ENCODE measurements around the gene C8B.

C8B gene

DNA sequence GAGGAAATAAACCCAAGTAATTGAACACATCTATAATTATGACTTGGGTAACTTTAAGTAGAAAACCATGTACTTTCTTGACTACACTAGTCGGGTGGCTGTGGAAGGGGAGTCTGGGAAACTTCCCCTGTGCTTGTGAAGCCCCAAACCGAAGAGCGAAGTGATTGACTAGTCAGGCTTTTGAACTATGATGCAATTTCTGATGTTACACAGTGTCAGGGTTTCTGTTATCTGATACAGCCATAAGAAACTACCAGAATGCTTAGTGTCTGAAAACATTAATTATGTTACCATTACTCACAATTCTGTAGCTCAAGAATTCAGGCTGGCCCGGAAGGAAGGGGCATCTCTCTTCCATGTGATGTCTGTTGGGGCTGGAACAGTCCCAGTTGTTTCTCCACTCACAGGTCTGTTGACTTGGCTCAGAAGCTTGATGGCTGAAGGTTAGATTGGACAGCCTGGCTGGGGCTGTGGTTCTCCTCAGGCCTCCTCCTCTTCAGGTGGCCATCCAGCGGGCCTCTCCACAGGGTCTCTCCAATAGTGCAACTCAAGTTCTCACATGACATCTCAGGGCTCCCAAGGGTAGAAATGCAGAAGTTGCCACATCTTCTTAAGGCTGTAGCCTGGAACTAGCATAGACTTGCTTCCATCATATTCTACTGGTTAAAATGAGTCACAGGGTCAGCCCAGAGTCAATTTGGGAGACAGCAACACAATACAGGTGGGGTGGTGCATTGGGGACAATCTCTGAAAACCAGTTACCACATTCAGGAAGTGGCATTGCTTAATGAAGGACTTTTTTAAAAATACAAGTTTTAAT is 8.3 kb upstream of the C8B start:
- DNase-seq (ENCODE audit: low read depth in 3 of 3, low spot score in 1 of 3): no peak

DNA sequence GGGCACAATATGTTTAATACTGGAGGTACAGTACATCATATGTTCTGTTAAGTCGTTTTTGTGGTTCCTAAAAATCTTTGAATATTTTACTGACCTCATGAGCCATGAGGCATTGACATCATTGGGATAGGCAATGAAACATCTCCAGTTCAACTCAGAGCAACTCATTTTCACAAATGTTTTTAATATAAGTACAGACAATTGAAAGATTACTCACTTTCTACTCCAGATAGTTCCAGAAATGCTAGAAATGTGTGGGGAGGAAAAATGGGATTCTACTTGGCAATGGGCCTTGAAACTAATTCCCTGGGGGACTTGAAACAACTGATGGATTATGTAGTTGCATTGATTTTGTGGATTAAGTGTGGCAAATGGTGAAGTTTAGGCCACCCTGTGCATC is 7.2 kb upstream of the C8B start:
- no peak for DNase-seq (ENCODE audit: low read depth in 3 of 3, low spot score in 1 of 3)

DNA sequence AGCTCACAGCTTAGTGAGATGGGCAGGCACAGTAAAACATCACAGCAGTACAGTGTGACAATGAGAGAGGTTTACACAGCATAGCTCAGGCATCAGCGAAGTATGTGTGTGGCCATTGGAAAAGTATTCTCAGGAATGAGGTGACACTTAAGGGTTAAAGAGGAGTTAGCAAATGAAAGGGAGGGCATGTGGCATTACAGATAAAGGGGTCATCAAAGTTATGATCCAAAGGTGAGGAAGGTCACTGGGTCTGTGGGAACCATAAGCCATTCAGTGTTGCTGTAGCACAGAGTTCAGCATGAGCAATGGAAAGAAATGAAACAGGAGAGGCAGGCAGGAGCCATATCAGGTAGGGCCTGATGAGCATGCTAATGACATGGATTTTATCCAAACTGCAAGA is 4.5 kb upstream of the C8B start:
- DNase-seq (ENCODE audit: low read depth in 3 of 3, low spot score in 1 of 3): no peak

DNA sequence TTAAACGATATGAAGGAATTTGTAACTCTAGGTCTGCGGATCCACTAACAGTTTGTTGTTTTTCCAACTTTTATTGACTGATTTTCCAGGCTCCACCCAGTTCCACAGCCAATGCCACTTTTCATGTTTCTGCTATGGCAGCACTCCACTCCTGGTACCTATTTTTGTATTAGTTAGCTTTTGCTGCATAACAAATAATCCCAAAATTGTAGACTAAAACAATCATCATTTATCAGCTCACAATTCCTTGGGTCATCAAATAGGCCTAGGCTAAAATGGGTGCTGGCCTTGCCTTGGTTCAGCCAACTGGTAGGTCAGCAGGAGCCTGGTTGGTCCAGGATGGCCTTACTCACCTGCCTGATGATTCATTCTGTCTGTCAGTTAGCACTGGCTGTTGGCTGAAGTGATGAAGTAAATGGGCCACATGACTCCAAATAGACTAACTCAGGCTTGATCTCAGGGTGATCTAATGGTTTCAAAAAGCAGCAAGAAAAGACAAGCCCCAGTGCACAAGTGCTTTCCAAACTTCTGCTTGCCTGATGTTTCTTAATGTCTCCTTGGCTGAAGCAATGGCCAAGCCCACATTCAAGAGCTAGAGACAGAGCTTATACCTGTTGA is 3.2 kb upstream of the C8B start:
- DNase-seq (ENCODE audit: low read depth in 3 of 3, low spot score in 1 of 3): no peak

DNA sequence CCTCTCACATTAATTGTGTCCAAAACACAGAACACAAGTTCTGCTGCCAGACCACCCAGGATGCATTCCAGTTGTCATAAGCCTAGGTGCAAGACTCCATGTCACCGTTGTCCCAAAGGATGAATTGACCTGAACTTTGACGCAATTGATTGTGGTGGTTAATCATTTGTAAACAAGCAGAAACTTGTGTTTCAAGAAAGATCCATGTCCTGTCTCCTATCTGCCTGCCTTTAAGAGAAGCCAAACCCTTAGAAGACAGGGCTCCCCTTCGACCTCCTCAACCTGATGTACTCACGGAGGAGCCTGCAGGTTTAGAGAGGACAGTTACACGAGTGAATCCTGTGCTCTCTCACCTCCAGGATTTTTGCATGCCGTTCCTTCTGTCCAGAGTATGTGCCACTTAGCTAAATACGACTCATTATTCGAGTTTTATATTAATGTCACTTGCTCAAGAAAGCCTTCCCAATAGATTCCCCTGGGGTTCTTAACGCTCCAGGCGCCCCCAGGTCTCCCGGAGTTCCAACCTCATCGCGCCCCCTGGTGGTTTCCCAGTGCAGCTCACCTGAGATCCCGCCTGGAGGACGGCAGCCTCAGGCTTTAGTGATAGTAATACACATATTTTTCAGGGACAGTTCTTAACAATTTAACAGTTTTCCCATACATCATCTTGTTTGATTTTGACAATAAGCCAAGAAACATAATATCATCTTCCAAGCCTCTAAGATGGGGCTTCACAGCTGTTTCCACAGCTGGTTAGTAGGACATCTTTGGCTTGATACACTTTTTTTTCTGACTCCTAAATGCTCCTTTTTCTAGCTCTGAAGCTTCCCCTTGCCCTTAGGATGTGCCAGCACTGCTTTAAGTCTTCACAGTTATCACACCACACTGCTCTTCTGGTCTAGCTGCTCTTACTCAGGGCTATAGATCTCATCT is 2.4 kb upstream of the C8B start:
- DNase-seq (ENCODE audit: low read depth in 3 of 3, low spot score in 1 of 3): no peak

DNA sequence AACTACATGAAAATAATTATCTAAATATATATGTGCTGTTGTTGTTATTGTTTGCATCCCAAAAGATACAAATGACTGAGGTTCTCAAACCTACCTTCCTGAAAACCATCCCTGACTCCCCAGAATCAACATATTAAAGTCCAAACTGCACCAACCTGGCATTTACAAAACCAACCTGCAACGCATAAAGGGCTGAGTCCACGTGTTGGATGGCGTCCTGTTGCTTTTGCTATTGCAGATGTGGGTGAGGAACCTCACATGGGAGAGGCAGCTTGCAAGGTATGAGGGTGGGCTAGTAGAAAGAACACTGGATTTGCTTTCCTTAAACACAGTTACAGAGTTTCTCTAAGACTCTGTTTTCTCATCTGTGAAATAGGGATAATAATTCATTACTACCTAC is 1.5 kb upstream of the C8B start:
- no peak for DNase-seq (ENCODE audit: low read depth in 3 of 3, low spot score in 1 of 3)

DNA sequence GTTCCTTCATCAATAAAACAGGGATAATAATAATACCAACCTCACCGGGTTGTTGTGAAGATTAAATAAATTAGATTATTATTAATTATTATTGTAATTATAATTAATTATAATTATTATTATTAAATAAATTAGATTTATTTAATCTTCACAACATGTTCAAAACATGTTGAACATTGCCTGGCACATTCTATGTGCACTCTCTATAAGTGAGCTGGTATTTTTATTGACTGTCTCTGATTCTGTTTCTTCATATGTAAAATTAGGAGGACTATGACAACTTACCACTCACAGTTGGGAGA is 834 bp upstream of the C8B start:
- no peak for DNase-seq (ENCODE audit: low read depth in 3 of 3, low spot score in 1 of 3)

DNA sequence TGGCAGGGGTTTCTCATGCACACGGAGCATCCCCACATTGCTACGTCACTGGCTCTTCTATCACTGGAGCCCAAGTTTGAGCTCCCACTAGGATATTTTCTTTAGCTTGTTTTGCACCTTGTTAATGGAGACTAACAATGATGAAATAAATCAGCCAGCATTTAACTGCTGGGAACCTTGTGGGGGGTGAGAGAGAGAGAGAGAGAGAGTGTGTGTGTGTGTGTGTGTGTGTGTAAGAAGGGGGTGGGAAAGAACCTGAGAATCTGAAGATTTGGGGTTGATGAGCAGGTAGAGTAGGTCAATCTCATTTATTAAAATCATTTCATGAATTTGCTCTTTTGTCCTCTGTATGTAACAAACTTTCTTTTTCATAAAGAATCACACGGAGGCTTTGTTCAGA is 624 bp downstream of the C8B start:
- DNase-seq (ENCODE audit: low read depth in 3 of 3, low spot score in 1 of 3): no peak

DNA sequence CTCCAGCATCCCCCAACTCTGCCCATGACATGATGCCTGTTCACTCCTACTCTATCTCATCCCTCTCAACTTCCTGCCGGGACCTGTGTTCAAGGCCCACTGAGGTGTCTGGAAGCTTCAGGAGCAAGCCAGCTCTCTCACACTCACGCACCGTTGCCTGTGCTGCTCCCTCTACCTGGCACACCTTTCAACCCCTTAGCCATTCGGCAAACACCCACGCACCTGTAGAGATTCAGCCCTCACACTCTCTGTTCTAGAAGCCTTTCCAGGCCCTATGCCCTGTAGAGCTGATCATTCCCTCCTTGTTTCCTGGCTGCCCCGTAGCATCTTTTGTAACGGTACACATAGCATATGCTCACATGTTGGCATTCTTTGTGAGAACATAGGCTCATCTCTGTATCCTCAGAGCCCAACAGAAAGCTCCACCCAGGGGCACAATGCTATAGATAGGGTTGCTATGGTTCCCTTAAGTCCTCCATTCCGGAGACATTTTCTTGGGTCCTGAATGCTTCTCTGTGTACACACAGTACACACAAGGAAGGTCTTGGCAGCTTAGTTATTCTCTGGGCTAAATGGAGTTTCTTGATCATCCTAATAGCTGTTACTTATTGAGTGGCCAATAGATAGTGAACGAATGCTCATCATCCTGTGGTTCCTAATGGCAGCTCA is 1.3 kb downstream of the C8B start:
- DNase-seq (ENCODE audit: low read depth in 3 of 3, low spot score in 1 of 3): no peak

DNA sequence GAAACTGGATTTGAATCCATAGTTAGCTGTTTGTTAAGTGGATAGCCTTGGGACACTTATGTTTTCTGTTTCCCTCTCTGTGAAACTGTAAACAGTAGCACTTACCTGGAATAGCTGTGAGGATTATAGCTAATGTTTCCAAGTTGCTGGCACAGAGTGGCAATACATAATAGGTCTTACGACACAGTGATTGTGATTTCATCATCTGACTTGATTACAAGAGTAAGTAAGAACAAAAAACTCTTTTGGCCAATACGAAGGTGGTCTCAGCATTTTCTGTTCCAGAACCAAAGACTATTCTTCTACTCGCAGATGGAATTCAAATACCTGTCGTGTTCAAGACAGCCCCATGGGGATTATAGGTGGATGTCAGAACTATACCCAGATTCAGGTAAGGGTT is 2.1 kb downstream of the C8B start:
- DNase-seq (ENCODE audit: low read depth in 3 of 3, low spot score in 1 of 3): no peak

DNA sequence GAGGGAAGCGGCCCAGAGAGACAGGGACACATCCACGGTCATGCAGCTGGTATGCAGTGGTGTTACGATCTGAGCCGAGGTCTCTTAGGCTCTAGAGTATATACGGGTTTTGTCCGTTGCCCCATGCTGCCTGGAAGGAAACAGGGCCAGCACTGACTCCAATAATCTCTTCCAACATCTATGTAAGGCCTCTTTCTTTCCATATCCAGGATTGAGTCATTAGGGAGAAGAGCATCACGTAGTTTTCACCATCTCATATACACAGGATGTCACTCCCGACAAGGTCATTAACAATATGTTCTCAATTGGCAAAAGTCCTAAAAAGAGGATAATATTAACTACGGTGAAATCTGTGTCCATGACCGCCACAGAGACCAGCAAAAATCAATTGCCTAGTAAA is 4.4 kb downstream of the C8B start:
- no peak for DNase-seq (ENCODE audit: low read depth in 3 of 3, low spot score in 1 of 3)

DNA sequence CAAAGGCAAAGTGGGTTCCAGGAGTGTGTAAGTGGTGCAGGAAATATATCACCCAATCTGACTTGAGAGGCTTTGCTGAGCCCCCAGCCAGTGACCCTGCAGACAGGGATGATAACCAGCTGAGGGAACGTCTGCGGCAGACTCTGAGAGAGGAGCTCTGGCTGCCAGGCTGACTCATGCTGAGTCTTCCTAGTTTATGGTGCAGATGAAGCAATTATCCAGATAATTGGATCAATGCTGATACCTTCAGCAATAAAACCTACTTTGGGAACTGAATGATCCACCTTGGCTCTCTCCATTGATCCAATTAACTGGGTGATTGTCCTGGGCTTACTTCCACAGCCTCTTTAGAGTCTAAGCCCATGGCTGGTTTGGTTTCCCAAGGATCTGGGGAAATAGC is 7.3 kb downstream of the C8B start:
- no peak for DNase-seq (ENCODE audit: low read depth in 3 of 3, low spot score in 1 of 3)

DNA sequence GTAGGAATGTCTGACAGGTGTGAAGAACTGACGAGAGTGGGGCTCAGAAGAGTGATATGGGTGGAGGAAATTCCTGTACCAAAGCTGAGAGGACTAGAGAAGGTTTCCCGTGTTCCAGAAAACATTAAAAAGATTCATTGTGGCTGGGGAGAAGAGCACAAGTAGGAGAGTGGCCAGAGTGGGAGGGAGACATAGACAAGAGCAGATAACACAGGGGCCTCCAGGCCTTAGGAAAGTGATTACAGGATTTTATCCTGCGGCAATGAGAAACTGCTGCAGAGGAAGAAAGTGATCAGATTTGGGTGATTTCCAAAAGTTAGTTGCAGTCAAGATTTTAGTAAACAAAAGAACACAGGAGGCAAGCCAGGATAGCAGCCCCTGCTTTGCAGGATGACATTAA is 7.9 kb downstream of the C8B start:
- DNase-seq (ENCODE audit: low read depth in 3 of 3, low spot score in 1 of 3): no peak

DNA sequence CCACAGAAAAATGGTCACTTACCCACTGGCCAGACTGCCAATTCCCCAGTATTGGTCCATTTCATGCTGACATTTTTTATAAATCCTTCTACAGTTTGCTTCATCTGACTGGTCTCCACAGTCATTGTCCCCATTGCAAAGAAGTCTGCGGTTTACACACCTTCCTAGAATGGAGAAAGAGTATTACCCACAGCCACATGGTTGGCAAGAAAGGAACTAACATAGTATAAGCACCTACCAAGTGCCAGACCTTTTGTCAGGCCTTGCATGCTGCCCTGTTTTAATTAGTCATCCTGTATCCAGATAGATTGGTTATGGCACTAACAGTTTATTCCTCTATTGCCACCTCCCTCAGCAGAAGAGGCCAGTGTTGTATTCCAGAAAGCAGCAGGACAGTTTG is 11.2 kb downstream of the C8B start:
- no peak for DNase-seq (ENCODE audit: low read depth in 3 of 3, low spot score in 1 of 3)

DNA sequence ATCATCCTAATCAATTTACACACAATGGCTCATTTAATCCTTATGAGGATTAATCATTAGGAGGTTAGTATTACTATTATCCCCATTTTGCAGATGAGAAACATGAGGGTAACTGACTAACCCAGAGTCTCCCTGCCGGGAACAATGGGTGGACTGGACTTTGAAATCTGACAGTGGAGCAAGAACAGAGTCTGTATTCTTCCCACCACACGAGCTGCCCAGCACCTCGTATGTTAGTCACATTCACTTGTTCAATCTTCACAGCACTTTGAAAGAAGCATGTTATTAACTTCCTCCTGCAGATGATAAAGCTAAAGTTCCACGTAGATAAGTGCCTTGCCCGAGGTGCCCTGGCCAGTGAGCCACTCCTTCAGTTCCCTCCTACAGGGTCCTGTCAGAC is 12.4 kb downstream of the C8B start:
- no peak for DNase-seq (ENCODE audit: low read depth in 3 of 3, low spot score in 1 of 3)

DNA sequence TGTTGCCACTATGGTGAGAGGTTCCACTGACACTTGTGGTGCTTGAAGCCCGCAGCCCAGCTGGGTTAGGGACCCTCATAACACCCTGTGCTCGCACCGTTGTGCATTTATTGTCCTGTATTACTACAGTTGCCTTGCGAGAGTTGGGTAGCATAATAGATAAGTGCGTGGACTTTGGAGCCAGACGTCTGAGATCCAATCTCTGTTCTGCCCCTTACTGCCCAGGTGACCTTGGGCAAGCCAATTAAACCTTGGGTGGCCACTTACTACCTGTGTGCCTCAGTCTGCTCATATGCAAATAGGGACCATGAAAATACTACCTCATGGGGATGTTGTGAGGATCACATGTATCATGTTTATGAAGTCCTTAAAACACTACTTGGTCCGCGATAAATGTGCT is 13.3 kb downstream of the C8B start:
- no peak for DNase-seq (ENCODE audit: low read depth in 3 of 3, low spot score in 1 of 3)

DNA sequence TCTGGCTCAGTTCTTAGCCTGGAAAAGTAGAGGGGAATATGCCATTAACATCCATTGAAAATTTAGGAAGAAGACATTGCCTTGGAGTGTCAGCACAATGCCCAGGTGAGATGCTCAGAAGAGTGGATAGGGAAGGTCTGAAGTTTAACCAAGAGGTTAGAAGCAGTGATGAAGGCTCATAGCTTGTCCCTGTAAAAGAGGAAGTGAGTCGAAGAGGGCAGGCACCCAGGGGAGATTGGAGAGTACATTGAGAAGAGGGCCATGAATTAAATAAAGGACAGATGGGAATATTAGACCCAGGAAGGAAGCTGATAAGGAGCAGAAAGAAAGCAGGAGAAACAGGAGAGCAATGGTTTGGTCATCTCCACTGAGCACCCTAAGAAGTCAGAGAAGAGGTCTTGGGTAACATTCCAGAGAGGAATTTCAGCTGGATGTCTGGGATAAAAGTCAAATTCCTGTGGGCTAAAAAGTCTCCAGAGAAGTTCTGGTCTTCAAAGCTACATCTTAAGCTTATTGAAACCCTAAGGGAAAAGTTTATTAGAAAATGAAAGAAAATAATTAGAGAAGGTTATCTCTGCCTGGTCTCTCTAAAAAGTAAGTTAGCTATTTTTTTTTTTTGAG is 17.3 kb downstream of the C8B start:
- no peak for DNase-seq (ENCODE audit: low read depth in 3 of 3, low spot score in 1 of 3)

DNA sequence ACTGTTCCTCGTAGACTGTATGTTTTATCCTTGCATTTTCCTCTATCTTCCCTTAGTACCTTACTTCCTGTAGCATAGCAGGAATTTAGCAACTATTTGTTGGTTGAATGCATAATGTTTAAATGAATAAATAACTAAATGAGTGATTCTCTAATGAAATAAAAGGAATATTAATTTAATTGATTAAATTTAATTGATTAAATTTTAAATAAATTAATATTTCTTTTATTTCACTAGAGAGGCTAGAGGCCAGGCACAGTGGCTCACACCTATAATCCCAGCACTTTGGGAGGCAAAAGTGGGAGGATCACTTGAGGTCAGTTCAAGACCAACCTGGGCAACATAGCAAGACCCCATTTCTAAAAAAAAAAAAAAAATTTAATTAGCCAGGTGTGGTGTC is 25.8 kb downstream of the C8B start:
- DNase-seq (ENCODE audit: low read depth in 3 of 3, low spot score in 1 of 3): no peak

DNA sequence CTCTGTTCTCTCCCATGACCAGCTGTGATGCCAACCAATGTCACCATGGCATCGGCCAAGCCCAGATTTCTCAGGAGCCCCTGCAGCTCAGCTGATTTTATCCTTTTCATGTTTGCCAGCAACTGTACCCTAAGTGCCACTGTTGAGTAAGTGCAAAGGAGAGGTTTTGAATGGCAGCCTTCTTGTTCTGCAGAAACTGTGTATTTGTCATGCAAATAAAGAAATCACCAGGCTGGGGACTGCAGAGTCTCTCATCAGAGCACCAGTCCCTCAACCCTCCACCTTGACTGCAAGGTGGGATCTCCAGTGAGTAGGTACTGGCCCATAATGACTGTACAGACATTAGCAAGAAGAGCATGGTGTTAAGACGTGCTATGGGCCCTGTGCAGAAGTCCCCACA is 26.6 kb downstream of the C8B start:
- DNase-seq (ENCODE audit: low read depth in 3 of 3, low spot score in 1 of 3): no peak

DNA sequence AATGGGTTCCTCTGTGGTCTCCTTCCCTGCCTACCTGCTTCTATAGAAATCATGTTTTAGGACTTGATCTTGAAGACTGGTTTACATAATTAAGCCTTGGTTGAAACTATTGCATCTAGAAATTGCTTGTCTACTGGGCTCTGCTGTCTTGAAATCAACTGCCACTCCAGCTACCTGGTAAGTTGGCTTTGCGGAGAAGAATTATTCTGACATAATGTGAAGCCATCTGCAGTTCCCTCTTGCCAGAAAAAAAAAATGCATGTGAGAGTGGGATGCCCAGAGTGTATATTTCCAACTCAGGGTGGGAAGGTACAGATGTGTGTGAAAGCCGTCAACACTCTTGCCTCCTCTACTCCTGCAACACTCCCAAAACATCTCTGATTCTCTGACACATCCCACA is 27.2 kb downstream of the C8B start:
- DNase-seq (ENCODE audit: low read depth in 3 of 3, low spot score in 1 of 3): no peak

DNA sequence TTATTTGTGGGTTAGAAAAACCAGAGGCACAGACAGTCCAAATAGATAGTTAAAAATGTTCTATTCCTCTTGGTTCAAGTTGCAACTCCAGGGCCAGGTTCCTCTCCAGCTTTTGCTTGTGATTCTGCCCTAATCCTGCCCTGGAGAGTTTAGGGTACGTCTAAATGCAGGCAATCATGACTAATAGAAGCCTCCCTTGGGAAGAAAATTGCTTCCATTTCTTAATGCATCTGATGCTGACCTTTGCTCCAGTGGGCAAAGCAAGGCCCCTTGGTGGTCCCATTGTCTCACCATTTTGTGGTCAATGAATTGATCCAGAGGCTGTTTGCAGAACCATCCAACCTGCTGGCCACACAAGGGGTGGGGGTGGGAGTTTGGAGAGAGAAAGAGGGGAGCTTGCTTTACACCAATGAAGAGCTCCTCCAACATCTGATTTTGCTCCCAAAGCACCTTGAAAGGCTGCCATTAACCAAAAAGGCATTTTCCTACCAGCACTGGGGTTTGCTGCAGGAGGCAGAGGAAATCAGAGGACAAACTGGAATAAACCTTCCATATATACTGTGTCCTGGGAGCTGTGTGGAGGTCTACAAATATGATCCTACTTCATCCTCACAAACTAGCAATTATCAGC is 31.3 kb downstream of the C8B start:
- DNase-seq (ENCODE audit: low read depth in 3 of 3, low spot score in 1 of 3): no peak
